ENCODE results near the gene XPO5. TPM values are rescaled to one million over a fixed set of nuclear protein-coding genes. Genes with fewer than 3 reads are reported as not detected.

The XPO5 gene
- total RNA-seq, 1 experiment from 2014 or later = 86.4 TPM

GRCh38 chr6:43582911-43583310 is 7.1 kb upstream of the XPO5 start:
- intact Hi-C loops (cut with micrococcal nuclease; ENCODE audit: unreplicated experiment) = no loop called here
- Histone ChIP-seq H3K4me1 (ENCODE audit: control insufficient read depth, insufficient read depth, low read length) (peaks cover 9% of the 10 kb centered on the region), H3K36me3 (ENCODE audit: control insufficient read depth, insufficient read depth, low read length) (peaks cover 14% of the 10 kb centered on the region; the same call in 1 of the 2 replicates), H3K9me3 (ENCODE audit: control insufficient read depth, insufficient read depth, low read depth, low read length) (no peaks in the 10 kb centered on the region), H3K4me3 (ENCODE audit: low read depth in 2 of 2, low read length in 2 of 2) (no peak overlapping the region), H3K27me3 (ENCODE audit: control insufficient read depth, insufficient read depth, low read length) (no peaks in the 10 kb centered on the region), H3K27ac (ENCODE audit: low read length) (no peak overlapping the region)
- CTCF ChIA-PET = no interaction called here
- no peak for DNase-seq (ENCODE audit: low read depth, low spot score)
- TF ChIP-seq CTCF (IDR thresholded peaks at IDR 0.05) (no peak), POLR2AphosphoS5 (IDR thresholded peaks at IDR 0.05; ENCODE audit: low read depth, low read length) (no peak), TCF7L2 (IDR thresholded peaks at IDR 0.05; ENCODE audit: low read depth, low read length) (no peak), SIN3A (IDR thresholded peaks at IDR 0.05; ENCODE audit: borderline replicate concordance, insufficient read depth, low read depth, low read length) (no peak), REST (IDR thresholded peaks at IDR 0.05; ENCODE audit: insufficient read depth in 1 of 2, low read depth in 2 of 2, low read length in 1 of 2) (no peak)
- BruUV-seq (replicated peaks) = no TSS peak
- in situ Hi-C loops (cut with HindIII; ENCODE audit: low pct_unique_long_range_greater_than_20kb, low sequenced_read_pairs) = no loop called here
- ATAC-seq = no peak
- POLR2A ChIA-PET = no interaction called here

GRCh38 chr6:43579171-43579570 is 3.3 kb upstream of the XPO5 start:
- TF ChIP-seq TCF7L2 (IDR thresholded peaks at IDR 0.05; ENCODE audit: low read depth, low read length) = no peak
- no peak for TF ChIP-seq CTCF (IDR thresholded peaks at IDR 0.05)
- no peak for TF ChIP-seq SIN3A (IDR thresholded peaks at IDR 0.05; ENCODE audit: borderline replicate concordance, insufficient read depth, low read depth, low read length)
- no peak for TF ChIP-seq REST (IDR thresholded peaks at IDR 0.05; ENCODE audit: insufficient read depth in 1 of 2, low read depth in 2 of 2, low read length in 1 of 2)
- no peak for TF ChIP-seq POLR2AphosphoS5 (IDR thresholded peaks at IDR 0.05; ENCODE audit: low read depth, low read length)
- Histone ChIP-seq H3K9me3 (ENCODE audit: control insufficient read depth, insufficient read depth, low read depth, low read length) (no peaks in the 10 kb centered on the region), H3K27me3 (ENCODE audit: control insufficient read depth, insufficient read depth, low read length) (no peaks in the 10 kb centered on the region), H3K27ac (ENCODE audit: low read length) (peak overlapping the region; percentile 68), H3K36me3 (ENCODE audit: control insufficient read depth, insufficient read depth, low read length) (peaks cover 14% of the 10 kb centered on the region), H3K4me3 (ENCODE audit: low read depth in 2 of 2, low read length in 2 of 2) (peak overlapping the region in 1 of 2 experiments; percentile 88; a peak in 2 of 4 replicates), H3K4me1 (ENCODE audit: control insufficient read depth, insufficient read depth, low read length) (peaks cover 9% of the 10 kb centered on the region)
- ChIA-PET POLR2A (no interaction called here), CTCF (no interaction called here)
- no TSS peak for BruUV-seq (replicated peaks)
- DNase-seq (ENCODE audit: low read depth, low spot score) (no peak), ATAC-seq (no peak)
- intact Hi-C loops (cut with micrococcal nuclease; ENCODE audit: unreplicated experiment) (no loop called here), in situ Hi-C loops (cut with HindIII; ENCODE audit: low pct_unique_long_range_greater_than_20kb, low sequenced_read_pairs) (no loop called here)

Measured in Panc1 (cell line).